GM13976 (cell line): Measurements from ENCODE around the gene ABHD16B.

ENCODE experiments used
- DNase-seq: peaks from one replicate; pipeline ENCODE4 v3.0.0; 2012; ENCODE audit warnings: low spot score
- in situ Hi-C: fragments of 300-500 bp; cut with MboI; formaldehyde crosslinking; loops from one replicate; pipeline ENCODE4 v1.12.0; 2022; ENCODE audit warnings: low sequenced_read_pairs, mixed read lengths, inconsistent platforms; ENCODE audit not compliant: unreplicated experiment
- TF ChIP-seq, protein P1 (sequence below): IDR thresholded peaks from 2 replicates; pipeline ENCODE4 v1.5.1; 2012; ENCODE audit warnings: borderline replicate concordance, mild to moderate bottlenecking; ENCODE audit not compliant: insufficient read depth; ENCODE audit errors: extremely low read depth, missing control alignments, control extremely low read depth

ABHD16B gene

DNA sequence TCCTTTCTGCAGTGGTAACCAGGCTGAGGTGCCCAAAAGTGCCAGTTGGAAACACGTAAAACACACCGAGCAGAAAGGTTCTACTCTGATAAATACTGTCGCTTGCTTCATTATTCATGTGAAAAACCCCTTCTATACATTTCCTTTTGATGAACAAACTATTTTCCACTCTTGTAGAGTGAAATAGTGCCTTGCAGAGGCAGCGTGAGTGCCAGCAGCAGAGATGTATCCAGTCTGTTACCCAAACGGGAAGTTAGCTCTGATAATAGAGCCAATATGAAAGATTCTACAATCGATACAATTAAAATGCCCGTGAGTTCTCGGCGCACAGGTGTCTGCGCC, 31.7 kb upstream of the ABHD16B start:
- in situ Hi-C loops, result no loop called here
- TF ChIP-seq, protein P1, sequence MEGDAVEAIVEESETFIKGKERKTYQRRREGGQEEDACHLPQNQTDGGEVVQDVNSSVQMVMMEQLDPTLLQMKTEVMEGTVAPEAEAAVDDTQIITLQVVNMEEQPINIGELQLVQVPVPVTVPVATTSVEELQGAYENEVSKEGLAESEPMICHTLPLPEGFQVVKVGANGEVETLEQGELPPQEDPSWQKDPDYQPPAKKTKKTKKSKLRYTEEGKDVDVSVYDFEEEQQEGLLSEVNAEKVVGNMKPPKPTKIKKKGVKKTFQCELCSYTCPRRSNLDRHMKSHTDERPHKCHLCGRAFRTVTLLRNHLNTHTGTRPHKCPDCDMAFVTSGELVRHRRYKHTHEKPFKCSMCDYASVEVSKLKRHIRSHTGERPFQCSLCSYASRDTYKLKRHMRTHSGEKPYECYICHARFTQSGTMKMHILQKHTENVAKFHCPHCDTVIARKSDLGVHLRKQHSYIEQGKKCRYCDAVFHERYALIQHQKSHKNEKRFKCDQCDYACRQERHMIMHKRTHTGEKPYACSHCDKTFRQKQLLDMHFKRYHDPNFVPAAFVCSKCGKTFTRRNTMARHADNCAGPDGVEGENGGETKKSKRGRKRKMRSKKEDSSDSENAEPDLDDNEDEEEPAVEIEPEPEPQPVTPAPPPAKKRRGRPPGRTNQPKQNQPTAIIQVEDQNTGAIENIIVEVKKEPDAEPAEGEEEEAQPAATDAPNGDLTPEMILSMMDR, result no peak
- no peak for DNase-seq

DNA sequence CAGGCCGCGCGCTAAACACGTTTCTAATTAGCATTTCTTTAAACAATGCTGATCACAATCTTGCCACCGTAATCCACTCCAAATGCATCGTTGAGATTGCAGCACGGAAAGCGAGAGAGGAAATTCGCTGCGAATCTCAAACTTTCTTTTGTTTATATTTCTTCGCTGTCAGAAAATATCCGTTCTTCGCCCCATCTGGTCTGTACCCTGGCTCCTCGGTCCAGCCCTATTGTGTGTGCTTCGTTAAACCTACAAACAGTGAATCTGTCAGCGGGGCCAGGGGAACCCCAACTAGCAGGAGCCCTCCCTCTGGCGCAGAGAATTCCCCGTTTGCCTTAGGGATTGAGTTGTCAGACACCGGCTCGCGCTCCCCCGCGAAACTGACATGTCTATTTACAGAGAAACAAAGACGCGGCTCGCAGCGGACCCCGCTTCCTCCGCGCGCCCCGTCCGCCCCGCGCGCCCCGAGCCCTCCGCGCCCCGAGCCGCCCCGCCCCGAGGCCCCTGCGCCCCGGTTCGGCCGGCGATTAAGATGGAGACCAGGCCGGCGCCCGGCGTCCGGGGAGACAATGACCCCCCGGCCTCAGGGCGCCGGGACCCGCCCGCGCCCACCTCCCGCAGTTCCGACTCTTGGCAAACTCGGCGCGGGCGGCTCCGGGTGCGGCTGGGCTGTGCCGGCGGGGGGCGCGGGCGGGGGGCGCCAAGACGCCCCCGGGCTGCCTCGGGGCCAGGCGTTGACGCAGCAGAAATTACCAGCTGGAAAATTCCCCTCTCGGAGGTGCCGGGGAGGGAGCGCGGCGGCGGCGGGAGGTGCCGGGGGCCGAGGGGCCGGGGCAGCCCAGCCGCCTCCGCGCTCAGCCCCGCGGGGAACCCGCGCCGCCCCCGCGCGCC, 31.1 kb upstream of the ABHD16B start:
- in situ Hi-C loops, result no loop called here
- TF ChIP-seq, protein P1, result no peak
- peak; percentile 75 for DNase-seq

DNA sequence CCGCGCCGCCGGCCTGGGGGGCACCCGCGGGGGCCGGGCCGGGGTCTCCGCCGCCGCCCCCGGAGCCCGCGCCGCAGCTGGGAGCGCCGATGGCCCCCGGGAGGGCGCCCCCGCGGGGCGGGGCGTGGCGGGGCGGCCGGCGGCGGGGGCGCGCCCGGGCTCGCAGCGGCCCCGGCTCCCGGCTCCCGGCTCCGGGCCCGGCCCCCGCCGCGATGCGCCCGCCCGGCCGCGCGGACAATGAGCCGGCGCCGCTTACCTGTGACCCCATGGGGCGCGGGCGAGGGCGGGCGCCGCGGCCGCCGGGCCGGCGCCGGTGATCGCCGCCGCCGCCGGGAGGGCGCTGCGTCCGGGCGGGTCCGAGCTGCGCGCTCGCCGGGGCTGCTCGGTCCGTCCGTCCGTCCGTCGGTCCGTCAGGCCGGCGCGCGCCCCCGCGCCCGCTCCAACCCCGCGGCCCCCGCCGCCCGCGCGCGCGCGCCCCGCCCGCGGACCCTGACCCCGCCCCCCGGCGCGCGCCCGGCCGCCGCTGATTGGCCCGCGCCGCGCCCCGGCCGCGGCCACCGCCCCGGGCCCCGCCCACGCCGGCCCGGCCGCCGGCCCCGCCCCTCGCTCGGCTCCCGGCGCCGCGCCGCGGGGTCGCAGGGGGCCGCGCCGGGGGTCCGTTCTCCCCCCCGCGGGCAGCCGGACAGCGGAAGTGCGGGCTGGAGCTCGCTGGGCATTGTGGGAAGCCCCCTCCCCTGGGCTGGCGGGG, 30.3 kb upstream of the ABHD16B start, which contains the start of gene ZBTB46:
Gene ZBTB46 (minus strand): TSS at position 424 of the 748 bp plus-strand sequence. CDS start 40,507 bp downstream, outside the sequence.
- TF ChIP-seq, protein P1, result no peak
- in situ Hi-C loops, result no loop called here
- peak; percentile 96 for DNase-seq

DNA sequence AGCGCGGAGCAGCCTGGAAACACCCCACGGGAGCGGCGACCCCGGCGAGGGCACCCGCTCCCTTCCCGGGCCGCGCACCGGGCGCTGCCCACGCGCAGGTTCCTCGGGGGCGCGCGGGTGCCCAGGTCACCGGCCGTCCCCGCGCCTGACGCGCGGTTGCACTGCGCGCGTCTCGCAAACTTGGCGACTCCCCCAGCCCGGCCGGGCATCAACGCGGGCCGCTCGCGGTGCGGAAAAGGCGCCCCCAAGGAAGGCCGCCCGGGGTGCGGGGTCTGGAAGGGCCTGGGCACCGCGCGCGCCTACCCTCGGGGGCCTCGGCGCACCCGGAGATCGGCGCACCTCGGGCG, 29.7 kb upstream of the ABHD16B start:
- in situ Hi-C loops, result no loop called here
- TF ChIP-seq, protein P1, result no peak
- no peak for DNase-seq

DNA sequence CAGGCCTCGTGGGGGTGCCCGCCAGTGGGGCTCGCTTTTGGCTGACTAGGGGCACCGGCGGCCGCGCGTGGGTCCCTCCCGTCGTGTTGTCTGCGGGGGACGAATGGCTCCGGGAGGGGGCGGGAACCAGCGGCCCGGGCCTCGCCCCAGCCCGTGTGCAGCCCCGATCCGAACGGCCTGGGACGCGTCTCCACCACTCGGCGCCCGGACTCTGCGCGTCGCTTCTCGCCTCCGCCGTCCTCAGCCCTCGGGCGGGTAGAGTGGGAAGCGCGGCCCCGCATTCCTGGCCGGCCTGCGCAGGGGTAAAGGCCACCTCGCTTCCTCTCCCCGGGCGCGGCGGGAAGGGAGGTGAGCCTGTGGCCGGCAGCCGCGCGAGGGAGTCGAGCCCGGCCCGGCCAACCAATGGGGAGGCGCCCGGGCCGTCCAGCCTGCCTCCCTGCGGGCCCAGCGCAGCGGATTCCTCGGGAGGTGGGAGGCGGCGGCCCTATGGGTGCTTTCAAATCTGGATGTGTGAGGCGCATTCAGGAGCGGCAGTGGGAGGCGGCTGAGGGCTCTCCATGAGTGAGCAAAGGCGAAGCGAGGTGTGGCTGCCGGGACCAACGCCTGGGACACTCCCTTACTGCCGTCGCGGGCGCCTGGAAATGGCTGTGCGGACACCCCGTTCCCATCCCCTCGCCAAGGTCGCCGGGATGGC, 29.2 kb upstream of the ABHD16B start:
- TF ChIP-seq, protein P1, result no peak
- DNase-seq, result no peak
- in situ Hi-C loops, result no loop called here

DNA sequence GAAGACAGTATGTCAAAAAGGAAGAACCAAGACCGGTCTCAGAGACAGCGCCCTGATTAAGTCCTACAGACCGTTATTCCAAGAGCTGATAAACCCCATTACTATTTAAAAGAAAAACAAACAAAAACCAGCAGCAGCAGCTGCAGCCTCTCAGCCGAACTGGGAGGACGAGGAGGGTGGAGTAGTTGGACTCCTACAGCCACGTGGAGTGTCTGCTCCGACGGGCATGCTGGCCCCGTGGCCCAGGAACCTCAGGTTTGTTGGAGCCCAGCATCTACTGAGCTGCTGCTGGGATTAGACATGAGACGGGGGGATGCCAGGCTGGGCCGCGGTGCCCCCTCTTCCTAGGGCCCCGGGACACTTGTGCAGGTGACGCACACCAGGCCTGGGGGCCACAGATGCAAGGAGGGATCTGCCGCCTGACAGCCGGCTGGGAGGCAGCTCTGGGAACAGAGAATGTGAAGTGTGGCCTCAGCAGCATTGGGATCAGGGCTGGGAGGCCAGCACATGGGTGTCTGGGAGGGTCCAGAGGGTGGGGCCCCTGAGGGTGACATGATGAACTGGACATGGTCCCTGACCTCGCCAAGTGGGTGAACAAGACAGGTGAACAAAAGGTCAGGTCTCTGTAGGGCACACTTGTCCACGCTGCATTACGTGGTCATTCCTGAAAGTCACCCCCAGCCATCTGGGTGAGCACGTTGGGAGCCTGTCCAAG, 27.4 kb upstream of the ABHD16B start:
- DNase-seq, result no peak
- in situ Hi-C loops, result no loop called here
- TF ChIP-seq, protein P1, result no peak
